RWPE1 (cell line): ENCODE results near the gene DNM3.

Experiments
- CTCF ChIA-PET: fragments of 350-600 bp; sonication (Branson Sonifier 250); formaldehyde crosslinking; extraction: SDS; loops from one replicate; lab custom pipeline; 2021; lab: Yijun Ruan, JAX
- POLR2A ChIA-PET: fragments of 400-600 bp; formaldehyde crosslinking; extraction: SDS; loops from one replicate; lab custom pipeline; 2020; ENCODE audit warnings: antibody characterized with exemption; ENCODE audit not compliant: low non-redundant PET; lab: Yijun Ruan, JAX
- DNase-seq: peaks from one replicate; pipeline ENCODE4 v3.0.0; 2012; ENCODE audit warnings: low spot score
- H3K27ac ChIP-seq: fragments of 450-650 bp; 2 replicates; pipeline ENCODE4 v1.5.1; 2017
- CTCF ChIP-seq: fragments of 450-650 bp; conservative IDR thresholded peaks from 2 replicates; pipeline ENCODE4 v1.5.1; 2017; ENCODE audit warnings: low read depth, mild to moderate bottlenecking

Gene DNM3

DNA sequence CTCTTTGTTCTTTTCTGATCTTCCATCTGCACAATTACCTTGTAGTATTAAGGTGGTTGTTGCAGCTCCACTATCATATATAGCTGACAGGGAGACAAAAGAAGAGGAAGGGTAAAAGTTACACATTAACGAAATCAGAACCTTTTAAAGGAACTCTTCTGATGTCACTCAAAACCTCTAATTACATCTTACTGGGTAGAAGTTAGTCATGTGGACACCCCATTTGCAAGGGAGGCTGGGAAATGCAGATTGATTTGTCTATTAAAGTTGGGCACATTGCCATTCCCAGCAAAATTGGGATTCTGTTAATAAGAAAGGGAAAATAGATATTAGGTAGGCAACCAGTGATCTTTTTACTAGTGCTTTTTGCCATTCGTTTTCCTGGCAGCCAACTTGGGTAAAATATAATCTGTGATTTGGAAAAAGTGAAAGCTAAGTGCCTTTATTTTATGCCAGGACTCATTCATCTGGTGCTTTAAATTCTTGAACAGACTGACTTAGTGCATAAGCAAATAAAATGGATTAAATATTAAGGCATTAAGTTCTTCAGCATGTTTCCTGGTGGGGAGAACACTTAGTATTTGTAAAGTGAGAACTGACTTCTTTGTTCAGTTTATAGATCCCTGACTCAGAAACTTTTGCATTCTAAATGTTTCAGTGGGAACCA lies 71.3 kb downstream of the DNM3 start:
- no peak overlapping the region for H3K27ac ChIP-seq
- no peak for TF ChIP-seq CTCF
- CTCF ChIA-PET = interaction anchor here (0.9 kb wide), 1 partner anchor 20 kb away, joined by 4 read pairs; no protein-coding TSS in a partner anchor
- POLR2A ChIA-PET = no interaction called here
- DNase-seq = no peak

DNA sequence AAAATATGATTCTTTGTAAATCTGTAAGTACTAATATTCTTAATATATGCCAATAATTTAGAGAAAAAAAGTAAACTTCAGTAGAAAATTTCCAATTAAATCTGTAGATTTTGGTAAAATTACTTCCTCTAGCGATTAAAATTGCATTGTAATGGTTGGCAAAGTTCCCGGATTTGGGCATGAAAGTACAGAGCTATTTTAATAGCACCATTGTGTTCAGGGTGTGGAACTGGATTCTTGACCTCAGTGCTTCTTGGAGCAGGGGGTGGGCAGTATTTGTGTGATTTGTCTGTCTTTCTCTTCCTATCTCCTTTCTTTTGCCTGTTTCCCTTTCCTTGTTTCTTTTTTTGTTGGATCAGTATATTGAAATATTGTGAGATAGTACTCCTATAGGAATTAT lies 72.1 kb downstream of the DNM3 start:
- peak overlapping the region; percentile 28 for H3K27ac ChIP-seq
- DNase-seq = peak; percentile 36
- TF ChIP-seq CTCF = no peak
- POLR2A ChIA-PET = no interaction called here
- CTCF ChIA-PET = interaction anchor here (0.9 kb wide), 1 partner anchor 21 kb away, joined by 4 read pairs; no protein-coding TSS in a partner anchor

DNA sequence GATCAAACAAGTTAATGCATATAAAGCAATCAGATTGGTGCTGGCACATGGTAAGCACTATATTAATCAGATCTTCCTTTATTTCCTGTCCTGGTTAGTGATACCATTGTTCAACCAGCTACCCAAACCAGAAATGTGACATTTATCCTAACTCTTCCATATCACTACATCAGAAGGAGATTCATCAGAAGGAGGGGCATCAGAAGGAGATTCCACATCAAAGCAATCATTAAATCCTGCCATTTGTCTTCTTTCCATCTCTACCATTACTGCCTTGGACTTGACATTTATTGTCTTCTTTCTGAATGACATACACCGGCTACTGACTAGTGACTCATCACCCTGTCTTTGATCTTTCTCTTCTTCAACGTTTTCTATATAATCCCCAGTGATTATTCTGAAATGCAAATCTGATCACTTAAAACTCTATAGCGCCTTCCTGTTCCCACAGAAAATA lies 75.0 kb downstream of the DNM3 start:
- no peak overlapping the region for H3K27ac ChIP-seq
- no peak for DNase-seq
- CTCF ChIA-PET = interaction anchor here (0.6 to 1.0 kb wide), 2 partner anchors 13 to 64 kb away, joined by 3 read pairs; no protein-coding TSS in a partner anchor
- no peak for TF ChIP-seq CTCF
- POLR2A ChIA-PET = no interaction called here

- no peak for TF ChIP-seq CTCF
- no peak overlapping the region for H3K27ac ChIP-seq
- POLR2A ChIA-PET = no interaction called here
- DNase-seq = no peak
- CTCF ChIA-PET = no interaction called here
Observed at GRCh38 chr1:171917331-171917730, 76.0 kb downstream of the DNM3 start.

DNA sequence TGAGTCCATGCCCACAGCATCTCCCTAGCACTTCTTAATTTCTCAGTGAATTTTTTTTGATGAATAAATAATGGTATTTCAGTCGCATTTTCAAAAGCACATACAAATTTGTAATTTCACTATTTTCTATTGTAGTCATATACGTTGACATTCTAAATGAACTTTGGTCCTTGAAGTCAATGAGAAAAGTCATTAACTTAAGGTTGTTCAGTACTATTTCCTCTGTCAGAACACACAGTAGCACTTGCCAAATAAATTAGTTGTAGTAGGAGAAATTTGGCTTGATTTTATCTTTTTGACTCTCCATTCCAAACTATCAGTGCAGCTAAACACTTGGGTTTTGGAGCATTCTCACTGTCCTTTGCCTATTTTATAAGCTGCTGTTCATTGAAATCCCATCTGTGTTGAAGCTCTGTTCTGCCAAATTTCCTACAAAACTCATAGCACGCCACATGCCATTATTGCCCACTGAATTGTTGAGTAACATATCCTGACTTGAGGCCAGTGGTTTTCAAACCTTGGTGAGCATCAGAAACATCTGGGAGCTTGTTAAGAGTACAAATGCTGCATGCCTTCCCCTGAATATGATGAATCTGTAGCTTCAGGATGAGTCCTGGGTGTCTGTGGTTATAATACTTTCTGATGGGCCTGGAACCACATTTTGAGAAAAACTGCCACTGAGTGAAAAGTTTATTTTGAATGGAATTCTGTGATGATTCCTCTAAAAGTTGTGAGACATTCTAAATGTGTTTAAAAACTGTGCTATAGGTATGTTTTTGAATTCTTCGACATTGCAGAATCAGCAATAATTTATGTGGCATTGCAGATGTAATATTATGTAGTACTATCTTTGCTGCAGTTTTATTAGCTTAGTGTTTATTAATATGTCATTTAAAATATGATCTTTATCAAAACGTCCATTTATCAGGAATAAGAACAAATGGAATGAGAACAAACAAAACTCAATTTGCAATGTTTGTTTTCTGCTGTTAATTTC lies 78.9 kb downstream of the DNM3 start:
- TF ChIP-seq CTCF = no peak
- DNase-seq = no peak
- ChIA-PET POLR2A (no interaction called here), CTCF (interaction anchor here (0.9 to 1.2 kb wide), 2 partner anchors 9 to 14 kb away, joined by 3 to 6 read pairs; no protein-coding TSS in a partner anchor)
- no peak overlapping the region for H3K27ac ChIP-seq

DNA sequence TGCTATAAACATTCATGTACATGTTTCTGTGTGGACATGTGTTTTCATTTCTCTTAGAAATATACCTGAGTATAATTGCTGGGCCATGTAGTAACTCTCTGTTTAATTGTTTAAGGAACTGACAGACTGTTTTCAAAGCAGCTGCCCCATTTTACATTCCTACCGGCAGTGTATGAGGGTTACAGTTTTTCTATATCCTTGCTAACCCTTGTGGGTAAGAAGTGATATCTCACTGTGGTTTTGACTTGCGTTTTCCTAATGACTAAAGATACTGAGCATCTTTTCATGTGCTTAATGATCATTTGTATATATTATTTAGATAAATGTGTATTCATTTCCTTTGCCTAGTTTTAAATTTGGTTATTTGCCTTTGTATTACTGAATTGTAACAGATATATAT lies 81.7 kb downstream of the DNM3 start:
- DNase-seq = no peak
- ChIA-PET CTCF (no interaction called here), POLR2A (no interaction called here)
- TF ChIP-seq CTCF = no peak
- no peak overlapping the region for H3K27ac ChIP-seq
